Embryonic facial prominence (tissue), 1 donor: Measurements from ENCODE around the gene RIPK4.

Source experiments
- DNase-seq: peaks from one replicate; pipeline ENCODE4 v3.0.0-alpha.2; 2016; ENCODE audit errors: extremely low spot score

RIPK4 gene

GRCh38 chr21:41769111-41769510 is 2.3 kb upstream of the RIPK4 start:
- DNase-seq = no peak

- no peak for DNase-seq
Measured at GRCh38 chr21:41768437-41769042, 1.7 kb upstream of the RIPK4 start.

GRCh38 chr21:41767606-41768436 is 969 bp upstream of the RIPK4 start:
- DNase-seq = no peak

GRCh38 chr21:41765973-41766882 is 624 bp downstream of the RIPK4 start:
- no peak for DNase-seq

GRCh38 chr21:41765420-41765821 is 1.4 kb downstream of the RIPK4 start:
- DNase-seq = no peak

GRCh38 chr21:41764558-41765419 is 2.1 kb downstream of the RIPK4 start:
- DNase-seq = no peak

GRCh38 chr21:41763996-41764395 is 2.9 kb downstream of the RIPK4 start:
- no peak for DNase-seq

GRCh38 chr21:41763398-41763931 is 3.4 kb downstream of the RIPK4 start:
- DNase-seq = peak; percentile 56

GRCh38 chr21:41762753-41763152 is 4.1 kb downstream of the RIPK4 start:
- no peak for DNase-seq

GRCh38 chr21:41761934-41762635 is 4.8 kb downstream of the RIPK4 start:
- no peak for DNase-seq

GRCh38 chr21:41761211-41761933 is 5.5 kb downstream of the RIPK4 start:
- no peak for DNase-seq

- no peak for DNase-seq
Measured at GRCh38 chr21:41760411-41760810, 6.4 kb downstream of the RIPK4 start.

- no peak for DNase-seq
Measured at GRCh38 chr21:41759926-41760325, 6.9 kb downstream of the RIPK4 start.

- DNase-seq = no peak
Measured at GRCh38 chr21:41759214-41759840, 7.5 kb downstream of the RIPK4 start.

GRCh38 chr21:41758550-41758949 is 8.3 kb downstream of the RIPK4 start:
- DNase-seq = no peak

- no peak for DNase-seq
Measured at GRCh38 chr21:41755934-41756773, 10.7 kb downstream of the RIPK4 start.

- DNase-seq = no peak
Measured at GRCh38 chr21:41755258-41755933, 11.5 kb downstream of the RIPK4 start.

- no peak for DNase-seq
Measured at GRCh38 chr21:41754479-41754891, 12.4 kb downstream of the RIPK4 start.
